Heart left ventricle (tissue), 16 donors: Measurements from ENCODE around the gene FLNA. TPM values are rescaled to one million over a fixed set of nuclear protein-coding genes. Genes with fewer than 3 reads are reported as not detected.
"Not testable (repeated sequence)": the region's sequence is repeated elsewhere in the genome, so short reads cannot be mapped to it uniquely, and the experiment has no call there.

ENCODE experiments used
- ATAC-seq, 4 donors: fragments of 200-7000 bp; cut with Tn5 transposase; one replicate each; pipeline ENCODE4 v1.9.1; 2020 to 2022; ENCODE audit warnings: moderate library complexity in 4 of 4, mild to moderate bottlenecking in 3 of 4, moderate number of reproducible peaks in 1 of 4
- DNase-seq, 5 donors: peaks; one replicate each; pipeline ENCODE4 v3.0.0-alpha.2; 2020
- H3K27ac ChIP-seq, 12 donors: fragments of 200-600 bp; sonication (generic) in 4 of 12; one replicate each; pipeline versions ENCODE4 v1.5.0 to v1.8.0; 2016 to 2022; ENCODE audit warnings: mild to moderate bottlenecking in 2 of 12
- H3K27me3 ChIP-seq, 9 donors: fragments of 200-600 bp; sonication (generic) in 2 of 9; one replicate each; pipeline versions ENCODE4 v1.5.1 to v1.8.0; 2016 to 2022; ENCODE audit warnings: mild to moderate bottlenecking in 3 of 9
- H3K36me3 ChIP-seq, 9 donors: fragments of 200-600 bp; sonication (generic) in 2 of 9; one replicate each; pipeline versions ENCODE4 v1.5.0 to v1.8.0; 2018 to 2022; ENCODE audit warnings: mild to moderate bottlenecking in 2 of 9
- H3K4me1 ChIP-seq, 12 donors: fragments of 200-600 bp; sonication (generic) in 4 of 12; one replicate each; pipeline versions ENCODE4 v1.5.0 to v1.8.0; 2016 to 2022; ENCODE audit warnings: mild to moderate bottlenecking in 3 of 12
- H3K4me3 ChIP-seq, 12 donors: fragments of 200-600 bp; sonication (generic) in 4 of 12; one replicate each; pipeline versions ENCODE4 v1.5.0 to v1.8.0; 2017 to 2022; ENCODE audit warnings: mild to moderate bottlenecking in 9 of 12, moderate library complexity in 4 of 12
- H3K9me3 ChIP-seq, 12 donors: fragments of 200-600 bp; sonication (generic) in 4 of 12; one replicate each; pipeline versions ENCODE4 v1.5.0 to v1.8.0; 2016 to 2022; ENCODE audit warnings: mild to moderate bottlenecking in 1 of 12
- CTCF ChIP-seq, 12 donors: fragments of 200-600 bp; sonication (generic) in 4 of 12; IDR thresholded peaks; one replicate each; pipeline versions ENCODE4 v1.5.0 to v1.8.0; 2018 to 2022; ENCODE audit warnings: antibody characterized with exemption in 12 of 12, mild to moderate bottlenecking in 5 of 12
- POLR2A ChIP-seq, 2 donors: fragments of 450-650 bp; IDR thresholded peaks; one replicate each; pipeline ENCODE4 v1.6.1; 2017; ENCODE audit warnings: antibody characterized with exemption in 2 of 2, mild to moderate bottlenecking in 2 of 2, moderate library complexity in 2 of 2
- WGBS, 4 donors: extraction: QIAGEN DNeasy Blood & Tissue Kit in 2 of 4; methylation state at CpG; one replicate each; pipeline versions ENCODE4 v1.1.5 to v1.1.7; 2013 to 2018; 5-methylcytosine and 5-hydroxymethylcytosine counted together
- intact Hi-C, 10 donors: fragments of 100-400 bp; cut with DNase I; formaldehyde crosslinking; loops; one replicate each; pipeline versions ENCODE4 v1.11.1 to v1.14.2; 2022
- polyA plus RNA-seq, 2 donors: library from polyadenylated mRNA; stranded (reverse); fragments of 200-250 nt; gene quantifications; one replicate each; pipeline ENCODE4 v1.2.3, GENCODE V29; 2013
- total RNA-seq, 9 donors: library from RNA; depleted of rRNA in 2 of 9; stranded (reverse); fragments of >200 nt in 2 of 9; fragmentation: NEBNext Ultra II Directional in 3 of 9; extraction: Animal tissue kit (Norgen Biotek cat#: 25700) in 3 of 9; gene quantifications; one replicate each; pipeline versions ENCODE4 v1.1.0 to v1.2.4, GENCODE V29; 2016 to 2023
- donor health status: ischemic (EF 13 %, LVEDD 7.1; RV severe dilation, severe dysfunction).
- donor health status: healthy with polysubstance abuse.
- donor health status: DM: no; HTN: yes; CAD: no.
- donor health status: DM: no; HTN: no; CAD: no.
- donor health status: ischemic (EF 25% LVEDD 6.9; RV normal size, moderate dysfunction).
- donor health status: ischemic (EF 25% LVEDD 5.7; RV mildly dilated, moderate dysfunction).
- donor health status: healthy.
- donor health status: DM: yes; HTN: yes; CAD: no.
- donor health status: ischemic (EF 35%, LVEDD 5.7; RV mildly dilated, moderate dysfunction).
- donor health status: nonischemic (EF 11% LVEDD 7.7; RV severe dilation, severe dysfunction).
- donor health status: DM: yes; HTN: yes; CAD: no.
- donor health status: PGD.
- donor health status: ischemic (EF 29% LVEDD 5.4; RV normal size, mild dysfunction).
- donor health status: nonischemic (EF 23%, LVEDD 6.1; RV moderate dilation, normal function).

FLNA gene
- total and polyA plus RNA-seq, 11 donors, result 155 to 465 (median 234) TPM

GRCh38 chrX:154341399-154342298 is 32.8 kb downstream of the FLNA start:
- H3K27me3 ChIP-seq, H3K36me3 ChIP-seq, H3K4me1 ChIP-seq, H3K9me3 ChIP-seq, intact Hi-C loops, DNase-seq: not testable (repeated sequence)
- ATAC-seq, result peak; percentile 85 to 91 (median 88)
- WGBS, 4 donors, result 0% methylated on average over 13 to 17 of the region's 115 CpGs; no CpG with 5 or more reads in 2 of the 4 donors
- Histone ChIP-seq H3K27ac (peak overlapping the region in 6 of 12 donors; percentile 46 to 71 (median 64)), H3K4me3 (peak overlapping the region in 4 of 12 donors; percentile 37 to 40 (median 38))

- 76 to 83% (median 79%) methylated on average over 10 of the region's 10 CpGs for WGBS, 4 donors
- DNase-seq (peak in 1 of 5 donors; percentile 1), ATAC-seq (no peak)
- TF ChIP-seq POLR2A (IDR thresholded peaks at IDR 0.05), result no peak
- no peak for TF ChIP-seq CTCF (IDR thresholded peaks at IDR 0.05)
- Histone ChIP-seq H3K36me3 (no peaks in the 10 kb centered on the region), H3K9me3 (no peaks in the 10 kb centered on the region), H3K27ac (no peak overlapping the region), H3K27me3 (peaks cover 0 to 5% (median 0%) of the 10 kb centered on the region in 9 donors), H3K4me3 (no peak overlapping the region), H3K4me1 (peaks cover 0 to 10% (median 0%) of the 10 kb centered on the region in 12 donors)
- intact Hi-C loops, result no loop called here
Observed at GRCh38 chrX:154334496-154334895, 39.9 kb downstream of the FLNA start.

- TF ChIP-seq CTCF (IDR thresholded peaks at IDR 0.05), result no peak
- TF ChIP-seq POLR2A (IDR thresholded peaks at IDR 0.05), result no peak
- H3K4me1 ChIP-seq, result peaks cover 0 to 10% (median 0%) of the 10 kb centered on the region in 12 donors
- H3K36me3 ChIP-seq, result no peaks in the 10 kb centered on the region
- H3K9me3 ChIP-seq, result no peaks in the 10 kb centered on the region
- H3K4me3 ChIP-seq, result no peak overlapping the region
- no peak for ATAC-seq
- peak overlapping the region in 1 of 12 donors; percentile 58 for H3K27ac ChIP-seq
- peaks cover 0 to 5% (median 0%) of the 10 kb centered on the region in 9 donors for H3K27me3 ChIP-seq
- 58 to 78% (median 76%) methylated on average over 6 of the region's 6 CpGs for WGBS, 4 donors
- intact Hi-C loops, result no loop called here
- peak in 1 of 5 donors; percentile 20 for DNase-seq
Observed at GRCh38 chrX:154333837-154334271, 40.6 kb downstream of the FLNA start.

- intact Hi-C loops, result no loop called here
- peak in 1 of 5 donors; percentile 13 for DNase-seq
- TF ChIP-seq POLR2A (IDR thresholded peaks at IDR 0.05), result no peak
- no peak for TF ChIP-seq CTCF (IDR thresholded peaks at IDR 0.05)
- no peak for ATAC-seq
- 85 to 97% (median 94%) methylated on average over 9 of the region's 9 CpGs for WGBS, 4 donors
- peaks cover 0 to 10% (median 0%) of the 10 kb centered on the region in 12 donors for H3K4me1 ChIP-seq
- H3K9me3 ChIP-seq, result no peaks in the 10 kb centered on the region
- peaks cover 0 to 5% (median 0%) of the 10 kb centered on the region in 9 donors for H3K27me3 ChIP-seq
- H3K4me3 ChIP-seq, result no peak overlapping the region
- no peak overlapping the region for H3K27ac ChIP-seq
- no peaks in the 10 kb centered on the region for H3K36me3 ChIP-seq
Observed at GRCh38 chrX:154333116-154333515, 41.3 kb downstream of the FLNA start.
